DLD1 (cell line): ENCODE measurements around the gene PCSK5.

ENCODE experiments used
- in situ Hi-C: cut with HindIII; loops from 2 replicates; pipeline ENCODE4 v1.10.0; 2017; ENCODE audit warnings: low sequenced_read_pairs

The PCSK5 gene

GRCh38 chr9:76373784-76374474 lies 483.5 kb downstream of the PCSK5 start:
- in situ Hi-C loops: no loop called here

- in situ Hi-C loops: no loop called here
Observed at GRCh38 chr9:76374783-76375559, 484.5 kb downstream of the PCSK5 start.

GRCh38 chr9:76377791-76378190 lies 487.3 kb downstream of the PCSK5 start:
- in situ Hi-C loops: no loop called here

- in situ Hi-C loops: no loop called here
Observed at GRCh38 chr9:76378367-76379073, 488.0 kb downstream of the PCSK5 start.

GRCh38 chr9:76379494-76379893 lies 489.0 kb downstream of the PCSK5 start:
- in situ Hi-C loops: no loop called here

- in situ Hi-C loops: no loop called here
Observed at GRCh38 chr9:76390656-76391055, 500.2 kb downstream of the PCSK5 start.

GRCh38 chr9:76394195-76394959 lies 503.9 kb downstream of the PCSK5 start, which contains the start of gene RFK:
TSS of gene RFK (minus strand) at chr9:76394426. CDS start at chr9:76394171, 255 bp downstream.
- in situ Hi-C loops: no loop called here

- in situ Hi-C loops: no loop called here
Observed at GRCh38 chr9:76394960-76395252, 504.4 kb downstream of the PCSK5 start.

- in situ Hi-C loops: no loop called here
Observed at GRCh38 chr9:76395381-76395780, 504.9 kb downstream of the PCSK5 start.

- in situ Hi-C loops: no loop called here
Observed at GRCh38 chr9:76396144-76396543, 505.7 kb downstream of the PCSK5 start.

- in situ Hi-C loops: no loop called here
Observed at GRCh38 chr9:76396597-76396996, 506.1 kb downstream of the PCSK5 start.

- in situ Hi-C loops: no loop called here
Observed at GRCh38 chr9:76399856-76400255, 509.4 kb downstream of the PCSK5 start.

- in situ Hi-C loops: no loop called here
Observed at GRCh38 chr9:76400534-76401096, 510.1 kb downstream of the PCSK5 start.

- in situ Hi-C loops: no loop called here
Observed at GRCh38 chr9:76401176-76401575, 510.7 kb downstream of the PCSK5 start.

- in situ Hi-C loops: no loop called here
Observed at GRCh38 chr9:76401580-76402354, 511.3 kb downstream of the PCSK5 start.

GRCh38 chr9:76403352-76403751 lies 512.9 kb downstream of the PCSK5 start:
- in situ Hi-C loops: no loop called here

- in situ Hi-C loops: no loop called here
Observed at GRCh38 chr9:76404401-76404800, 513.9 kb downstream of the PCSK5 start.

- in situ Hi-C loops: no loop called here
Observed at GRCh38 chr9:76405340-76405739, 514.9 kb downstream of the PCSK5 start.

GRCh38 chr9:76405868-76406267 lies 515.4 kb downstream of the PCSK5 start:
- in situ Hi-C loops: no loop called here
